GM10248 (cell line): ENCODE measurements around the gene ZNF684.

ENCODE experiments used
- CTCF ChIA-PET: fragments of 300-600 bp; sonication (Branson Sonifier 250); formaldehyde crosslinking; extraction: SDS; loops from one replicate; lab custom pipeline; 2021; ENCODE audit warnings: antibody characterized with exemption; lab: Yijun Ruan, JAX
- POLR2A ChIA-PET: fragments of 350-650 bp; sonication (Branson Sonifier 250); formaldehyde crosslinking; extraction: SDS; loops from one replicate; lab custom pipeline; 2020; ENCODE audit warnings: antibody characterized with exemption; lab: Yijun Ruan, JAX
- DNase-seq: peaks from one replicate; pipeline ENCODE4 v3.0.0; 2012; ENCODE audit errors: extremely low spot score
- TF ChIP-seq, protein P1 (sequence below): IDR thresholded peaks from 2 replicates; pipeline ENCODE4 v1.5.1; 2012; ENCODE audit warnings: mild to moderate bottlenecking, low read depth; ENCODE audit errors: extremely low read depth, missing control alignments, control extremely low read depth

Gene ZNF684

GRCh38 chr1:40530735-40531380 is 579 bp upstream of the ZNF684 start:
- POLR2A ChIA-PET: interaction anchor here (1.0 kb wide), 1 partner anchor 22 kb away, joined by 3 read pairs; the partner anchor contains the start of gene EXO5
- peak; percentile 19 for DNase-seq

GRCh38 chr1:40532062-40532389 is 589 bp downstream of the ZNF684 start:
- no peak for DNase-seq
- POLR2A ChIA-PET: interaction anchor here (0.6 to 0.7 kb wide), 3 partner anchors 81 to 481 kb away, joined by 3 to 5 read pairs (median 3); no protein-coding TSS in a partner anchor
- CTCF ChIA-PET: interaction anchor here (0.7 to 2.8 kb wide), 26 partner anchors 9 to 453 kb away, joined by 3 to 24 read pairs (median 4); partner anchors contain the start of gene SMAP2
- TF ChIP-seq, protein P1, sequence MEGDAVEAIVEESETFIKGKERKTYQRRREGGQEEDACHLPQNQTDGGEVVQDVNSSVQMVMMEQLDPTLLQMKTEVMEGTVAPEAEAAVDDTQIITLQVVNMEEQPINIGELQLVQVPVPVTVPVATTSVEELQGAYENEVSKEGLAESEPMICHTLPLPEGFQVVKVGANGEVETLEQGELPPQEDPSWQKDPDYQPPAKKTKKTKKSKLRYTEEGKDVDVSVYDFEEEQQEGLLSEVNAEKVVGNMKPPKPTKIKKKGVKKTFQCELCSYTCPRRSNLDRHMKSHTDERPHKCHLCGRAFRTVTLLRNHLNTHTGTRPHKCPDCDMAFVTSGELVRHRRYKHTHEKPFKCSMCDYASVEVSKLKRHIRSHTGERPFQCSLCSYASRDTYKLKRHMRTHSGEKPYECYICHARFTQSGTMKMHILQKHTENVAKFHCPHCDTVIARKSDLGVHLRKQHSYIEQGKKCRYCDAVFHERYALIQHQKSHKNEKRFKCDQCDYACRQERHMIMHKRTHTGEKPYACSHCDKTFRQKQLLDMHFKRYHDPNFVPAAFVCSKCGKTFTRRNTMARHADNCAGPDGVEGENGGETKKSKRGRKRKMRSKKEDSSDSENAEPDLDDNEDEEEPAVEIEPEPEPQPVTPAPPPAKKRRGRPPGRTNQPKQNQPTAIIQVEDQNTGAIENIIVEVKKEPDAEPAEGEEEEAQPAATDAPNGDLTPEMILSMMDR: no peak

More at GRCh38 chr1:40530735-40531380, 579 bp upstream of the ZNF684 start:
- CTCF ChIA-PET: interaction anchor here (1.2 to 2.8 kb wide), 6 partner anchors 10 to 422 kb away, joined by 3 to 24 read pairs (median 5); no protein-coding TSS in a partner anchor
- TF ChIP-seq, protein P1: no peak

- ChIA-PET CTCF (interaction anchor here (0.7 to 2.8 kb wide), 25 partner anchors 8 to 452 kb away, joined by 3 to 24 read pairs (median 4); partner anchors contain the start of gene SMAP2), POLR2A (no interaction called here)
- DNase-seq: peak; percentile 48
- TF ChIP-seq, protein P1: peak; percentile 47
Measured at GRCh38 chr1:40532844-40533424, 1.5 kb downstream of the ZNF684 start.

- DNase-seq: no peak
- TF ChIP-seq, protein P1: no peak
- ChIA-PET POLR2A (no interaction called here), CTCF (no interaction called here)
Measured at GRCh38 chr1:40534589-40534988, 3.2 kb downstream of the ZNF684 start.

DNA sequence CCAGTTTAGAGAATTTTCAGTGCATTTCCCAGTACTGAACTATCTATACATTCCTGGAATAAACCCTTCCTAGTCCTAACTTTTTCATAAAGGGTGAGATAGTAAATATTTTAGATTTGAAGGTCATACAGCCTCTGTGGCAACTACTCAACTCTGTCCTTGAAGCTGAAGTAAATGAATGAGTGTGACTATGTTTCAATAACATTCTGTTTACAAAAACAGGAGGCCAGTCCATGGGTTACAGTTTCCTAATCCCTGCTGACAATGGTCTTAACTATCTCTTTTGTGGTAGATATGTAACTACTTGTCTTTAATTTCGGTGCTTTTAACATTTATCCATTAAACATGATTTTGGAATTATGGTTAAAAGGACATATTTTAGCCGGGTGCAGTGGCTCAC is 4.3 kb downstream of the ZNF684 start:
- ChIA-PET POLR2A (no interaction called here), CTCF (no interaction called here)
- TF ChIP-seq, protein P1: no peak
- DNase-seq: no peak

GRCh38 chr1:40539338-40539737 is 7.9 kb downstream of the ZNF684 start:
- no peak for DNase-seq
- ChIA-PET POLR2A (no interaction called here), CTCF (no interaction called here)
- TF ChIP-seq, protein P1: no peak
